AG09309 (cell line): ENCODE data around the gene BTNL9.

ENCODE experiments used
- DNase-seq: peaks from one replicate; pipeline ENCODE4 v3.0.0-alpha.2; 2010; ENCODE audit warnings: low read depth
- H3K4me3 ChIP-seq: 2 replicates; pipeline ENCODE4 v1.5.1; 2011; ENCODE audit warnings: mild to moderate bottlenecking, low read depth, low read length, moderate library complexity; ENCODE audit not compliant: control insufficient read depth
- TF ChIP-seq, protein P1 (sequence below): IDR thresholded peaks from 2 replicates; pipeline ENCODE4 v1.5.1; 2011; ENCODE audit warnings: mild to moderate bottlenecking, low read depth, low read length, inconsistent platforms; ENCODE audit not compliant: insufficient read depth, control insufficient read depth; ENCODE audit errors: missing control alignments

Gene BTNL9

DNA sequence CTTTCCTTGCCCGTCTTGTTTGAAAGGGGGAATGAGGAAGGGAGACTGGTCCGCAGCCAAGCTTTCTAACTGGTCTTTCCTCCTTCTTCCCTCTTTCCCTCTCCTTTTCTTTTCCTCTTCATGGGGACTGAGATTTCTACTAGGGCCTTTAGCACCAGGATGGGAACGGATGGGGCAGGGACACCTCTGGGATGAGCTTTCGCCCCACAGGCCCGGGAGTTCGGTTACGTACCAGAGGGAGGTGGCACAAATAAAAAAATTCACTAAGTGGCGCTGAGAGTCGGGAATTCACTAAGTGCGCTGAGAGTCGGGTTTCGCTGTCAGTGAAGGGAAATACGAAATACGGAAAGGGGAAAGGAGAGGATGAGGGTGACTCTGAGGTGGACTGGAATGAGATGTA is 21.6 kb downstream of the BTNL9 start:
- no peak overlapping the region for H3K4me3 ChIP-seq
- DNase-seq, result no peak
- TF ChIP-seq, protein P1, sequence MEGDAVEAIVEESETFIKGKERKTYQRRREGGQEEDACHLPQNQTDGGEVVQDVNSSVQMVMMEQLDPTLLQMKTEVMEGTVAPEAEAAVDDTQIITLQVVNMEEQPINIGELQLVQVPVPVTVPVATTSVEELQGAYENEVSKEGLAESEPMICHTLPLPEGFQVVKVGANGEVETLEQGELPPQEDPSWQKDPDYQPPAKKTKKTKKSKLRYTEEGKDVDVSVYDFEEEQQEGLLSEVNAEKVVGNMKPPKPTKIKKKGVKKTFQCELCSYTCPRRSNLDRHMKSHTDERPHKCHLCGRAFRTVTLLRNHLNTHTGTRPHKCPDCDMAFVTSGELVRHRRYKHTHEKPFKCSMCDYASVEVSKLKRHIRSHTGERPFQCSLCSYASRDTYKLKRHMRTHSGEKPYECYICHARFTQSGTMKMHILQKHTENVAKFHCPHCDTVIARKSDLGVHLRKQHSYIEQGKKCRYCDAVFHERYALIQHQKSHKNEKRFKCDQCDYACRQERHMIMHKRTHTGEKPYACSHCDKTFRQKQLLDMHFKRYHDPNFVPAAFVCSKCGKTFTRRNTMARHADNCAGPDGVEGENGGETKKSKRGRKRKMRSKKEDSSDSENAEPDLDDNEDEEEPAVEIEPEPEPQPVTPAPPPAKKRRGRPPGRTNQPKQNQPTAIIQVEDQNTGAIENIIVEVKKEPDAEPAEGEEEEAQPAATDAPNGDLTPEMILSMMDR, result no peak

DNA sequence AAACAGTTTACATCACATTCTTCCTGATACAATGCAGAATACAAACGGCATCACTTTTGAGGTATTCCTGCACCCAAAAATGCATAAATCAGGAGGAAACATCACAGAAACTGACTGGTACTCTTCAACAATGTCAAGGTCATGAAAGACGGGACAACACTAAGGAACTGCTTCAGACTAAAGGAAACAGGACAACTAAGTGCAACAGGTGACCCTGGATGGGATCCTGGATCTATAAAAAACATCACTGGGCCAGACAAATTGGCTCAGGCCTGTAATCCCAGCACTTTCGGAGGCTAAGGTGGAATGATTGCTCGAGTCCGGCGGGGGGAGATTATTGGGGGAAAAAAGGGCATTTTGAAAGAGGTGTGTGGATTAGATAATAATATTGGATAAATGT is 22.6 kb downstream of the BTNL9 start:
- TF ChIP-seq, protein P1, result no peak
- H3K4me3 ChIP-seq, result no peak overlapping the region
- no peak for DNase-seq

DNA sequence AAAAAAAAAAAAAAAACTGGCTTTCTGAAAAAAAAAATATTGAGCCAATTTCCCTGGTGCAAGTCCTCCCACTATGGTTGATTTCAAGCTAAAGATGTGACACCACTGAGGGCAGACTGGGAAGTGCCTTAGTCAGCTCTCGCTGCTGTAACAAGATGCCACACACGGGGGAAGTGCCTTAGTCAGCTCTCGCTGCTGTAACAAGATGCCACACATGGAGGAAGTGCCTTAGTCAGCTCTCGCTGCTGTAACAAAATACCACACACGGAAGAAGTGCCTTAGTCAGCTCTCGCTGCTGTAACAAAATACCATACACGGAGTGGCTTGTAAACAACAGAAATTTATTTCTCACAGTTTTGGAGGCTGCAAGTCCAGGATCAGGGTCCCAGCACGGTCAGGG is 23.4 kb downstream of the BTNL9 start:
- DNase-seq, result no peak
- TF ChIP-seq, protein P1, result no peak
- no peak overlapping the region for H3K4me3 ChIP-seq

DNA sequence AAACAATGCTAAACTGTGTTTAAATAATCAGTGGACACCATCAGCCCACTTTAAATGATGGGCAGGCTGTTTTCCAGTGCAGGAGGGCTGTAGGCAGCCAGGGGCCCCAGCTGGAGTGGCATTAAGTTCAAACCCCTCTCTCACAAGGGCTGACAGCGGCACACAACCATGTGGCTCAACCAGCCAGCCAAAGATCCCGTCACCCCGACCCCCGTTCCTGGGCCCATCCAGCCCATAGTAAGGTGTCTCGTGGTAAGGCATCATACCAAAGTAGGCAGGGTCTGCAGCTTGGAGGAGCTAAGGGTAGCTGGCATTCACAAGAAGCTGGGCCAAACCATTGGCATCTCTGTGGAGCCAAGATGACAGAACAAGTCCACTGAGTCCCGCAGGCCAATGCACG is 24.9 kb downstream of the BTNL9 start:
- TF ChIP-seq, protein P1, result no peak
- DNase-seq, result no peak
- no peak overlapping the region for H3K4me3 ChIP-seq

DNA sequence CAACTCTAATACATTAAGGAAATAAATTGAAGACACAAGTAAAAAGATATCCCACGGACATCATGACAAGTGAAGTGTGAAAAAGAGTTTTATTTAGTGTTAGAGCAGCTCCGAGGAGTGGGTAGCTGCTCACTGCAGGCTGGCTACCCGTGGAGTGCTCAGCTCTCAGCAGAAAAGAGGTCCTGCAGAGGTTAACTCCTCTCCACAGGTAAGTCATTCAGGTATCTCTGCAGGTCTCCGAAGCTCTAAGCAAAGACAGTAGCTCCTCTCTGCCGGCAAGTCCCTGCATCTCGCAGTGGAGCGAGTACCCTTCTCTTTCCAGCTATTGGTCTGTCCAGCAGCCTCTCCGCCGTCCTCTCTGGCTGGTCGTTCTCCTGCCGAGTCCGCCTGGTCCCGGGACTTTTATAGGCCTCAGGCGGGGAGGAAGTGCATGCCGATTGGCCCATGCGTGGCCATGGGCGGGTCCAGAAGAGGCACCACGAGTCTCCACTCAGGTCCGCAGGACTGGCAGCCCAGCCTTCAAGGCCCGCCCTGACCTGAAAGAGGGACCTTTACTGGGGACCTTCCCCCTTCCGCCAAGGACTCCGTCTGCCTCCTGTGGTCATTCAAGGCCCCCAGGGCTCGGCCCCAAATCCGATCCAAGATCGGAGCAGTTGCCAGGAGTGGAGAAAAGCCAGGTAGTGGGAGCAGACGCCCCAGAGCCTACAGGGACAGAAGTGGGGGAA is 29.9 kb downstream of the BTNL9 start:
- TF ChIP-seq, protein P1, result no peak
- H3K4me3 ChIP-seq, result no peak overlapping the region
- DNase-seq, result no peak

DNA sequence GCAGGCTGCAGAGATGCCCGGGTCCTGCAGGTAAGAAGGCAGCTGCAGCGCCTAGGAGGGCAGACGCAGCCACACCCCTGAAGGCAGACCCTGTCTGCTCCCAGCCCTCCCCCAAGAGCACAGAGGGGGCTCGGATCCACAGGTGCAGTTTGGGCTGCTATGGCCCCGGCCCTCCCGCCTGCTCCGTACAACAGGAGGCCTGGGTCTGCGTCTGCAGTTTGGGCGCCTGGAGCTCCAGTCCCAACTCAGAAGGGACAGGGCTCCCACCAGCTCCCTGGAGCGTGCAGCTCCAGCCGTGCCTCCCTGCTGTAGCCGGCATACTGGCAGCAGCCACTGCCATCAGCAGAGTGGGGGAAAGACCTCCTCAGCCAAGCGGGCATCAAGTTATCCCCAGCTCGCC is 30.5 kb downstream of the BTNL9 start:
- TF ChIP-seq, protein P1, result no peak
- H3K4me3 ChIP-seq, result no peak overlapping the region
- DNase-seq, result no peak
